Suprapubic skin (tissue), 3 donors: ENCODE measurements around the gene UGT1A10.

Source experiments
- POLR2A ChIP-seq, 2 donors: fragments of 450-650 bp; IDR thresholded peaks; one replicate each; pipeline ENCODE4 v1.6.1; 2017; ENCODE audit warnings: antibody characterized with exemption in 2 of 2, mild to moderate bottlenecking in 2 of 2, moderate library complexity in 2 of 2
- TF ChIP-seq, protein P1 (sequence below), 2 donors: fragments of 200-600 bp in 1 of 2; fragments of 450-650 bp in 1 of 2; sonication (generic) in 1 of 2; IDR thresholded peaks; one replicate each; pipeline ENCODE4 v1.5.1; 2016 to 2019; ENCODE audit warnings: antibody characterized with exemption in 2 of 2, mild to moderate bottlenecking in 1 of 2, moderate library complexity in 1 of 2

DNA sequence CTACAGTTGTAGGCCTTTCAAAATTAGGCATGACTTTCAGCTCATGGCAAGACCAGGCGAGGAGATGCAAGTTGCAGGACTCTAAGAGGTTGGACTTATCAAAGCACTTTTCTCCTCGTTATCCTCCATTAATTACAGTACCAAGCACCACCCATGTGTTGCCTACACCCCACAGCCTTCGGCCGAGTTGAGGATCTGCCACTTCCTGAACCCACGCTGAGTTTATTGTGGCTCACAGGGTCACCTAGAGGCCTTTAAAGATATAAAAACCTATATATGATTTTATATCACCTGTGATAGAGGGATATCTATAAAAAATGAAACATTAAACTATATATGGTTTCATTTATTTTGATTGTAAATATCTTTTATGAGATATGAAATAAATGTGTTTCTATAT lies 2.6 kb downstream of the UGT1A10 start:
- TF ChIP-seq, protein P1, sequence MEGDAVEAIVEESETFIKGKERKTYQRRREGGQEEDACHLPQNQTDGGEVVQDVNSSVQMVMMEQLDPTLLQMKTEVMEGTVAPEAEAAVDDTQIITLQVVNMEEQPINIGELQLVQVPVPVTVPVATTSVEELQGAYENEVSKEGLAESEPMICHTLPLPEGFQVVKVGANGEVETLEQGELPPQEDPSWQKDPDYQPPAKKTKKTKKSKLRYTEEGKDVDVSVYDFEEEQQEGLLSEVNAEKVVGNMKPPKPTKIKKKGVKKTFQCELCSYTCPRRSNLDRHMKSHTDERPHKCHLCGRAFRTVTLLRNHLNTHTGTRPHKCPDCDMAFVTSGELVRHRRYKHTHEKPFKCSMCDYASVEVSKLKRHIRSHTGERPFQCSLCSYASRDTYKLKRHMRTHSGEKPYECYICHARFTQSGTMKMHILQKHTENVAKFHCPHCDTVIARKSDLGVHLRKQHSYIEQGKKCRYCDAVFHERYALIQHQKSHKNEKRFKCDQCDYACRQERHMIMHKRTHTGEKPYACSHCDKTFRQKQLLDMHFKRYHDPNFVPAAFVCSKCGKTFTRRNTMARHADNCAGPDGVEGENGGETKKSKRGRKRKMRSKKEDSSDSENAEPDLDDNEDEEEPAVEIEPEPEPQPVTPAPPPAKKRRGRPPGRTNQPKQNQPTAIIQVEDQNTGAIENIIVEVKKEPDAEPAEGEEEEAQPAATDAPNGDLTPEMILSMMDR (IDR thresholded peaks at IDR 0.05) = no peak
- no peak for TF ChIP-seq POLR2A (IDR thresholded peaks at IDR 0.05)
